Fibroblast of skin of right biceps (primary cell): ENCODE data around the gene DIAPH1.
A peak's percentile ranks its signal among the peaks of the same experiment; 100 is the strongest.

Experiments used
- DNase-seq: peaks from one replicate; pipeline ENCODE4 v3.0.0-alpha.2; 2013

The DIAPH1 gene

GRCh38 chr5:141559461-141559860 lies 59.3 kb downstream of the DIAPH1 start:
- peak; percentile 56 for DNase-seq

GRCh38 chr5:141558150-141558549 lies 60.6 kb downstream of the DIAPH1 start:
- peak; percentile 18 for DNase-seq

DNA sequence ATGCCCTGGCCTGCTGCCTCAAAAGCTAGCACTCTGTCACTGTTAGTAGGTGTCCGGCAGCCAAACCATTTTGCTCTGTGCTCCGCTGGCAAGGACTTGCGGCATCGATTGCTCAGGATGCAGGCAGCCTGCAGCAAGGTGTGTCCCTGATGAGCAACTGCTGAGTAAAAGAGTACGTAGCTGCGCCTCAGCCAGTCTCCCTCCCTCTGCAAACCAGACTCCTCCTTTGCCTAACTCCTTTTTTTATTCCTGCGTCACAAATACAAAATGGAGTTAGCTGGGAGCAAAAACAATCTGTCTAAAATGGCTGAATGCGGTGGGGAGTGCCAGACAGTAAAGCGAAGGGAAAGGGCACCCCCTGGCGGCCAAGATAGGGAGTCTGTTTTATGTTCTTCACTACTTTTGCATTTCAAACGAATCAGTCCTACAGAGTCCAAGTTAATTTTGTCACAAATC lies 61.1 kb downstream of the DIAPH1 start:
- peak; percentile 99 for DNase-seq

GRCh38 chr5:141547921-141548320 lies 70.9 kb downstream of the DIAPH1 start:
- no peak for DNase-seq

GRCh38 chr5:141547488-141547887 lies 71.3 kb downstream of the DIAPH1 start:
- DNase-seq, result peak; percentile 22

- DNase-seq, result no peak
Observed at GRCh38 chr5:141543053-141543452, 75.7 kb downstream of the DIAPH1 start.

DNA sequence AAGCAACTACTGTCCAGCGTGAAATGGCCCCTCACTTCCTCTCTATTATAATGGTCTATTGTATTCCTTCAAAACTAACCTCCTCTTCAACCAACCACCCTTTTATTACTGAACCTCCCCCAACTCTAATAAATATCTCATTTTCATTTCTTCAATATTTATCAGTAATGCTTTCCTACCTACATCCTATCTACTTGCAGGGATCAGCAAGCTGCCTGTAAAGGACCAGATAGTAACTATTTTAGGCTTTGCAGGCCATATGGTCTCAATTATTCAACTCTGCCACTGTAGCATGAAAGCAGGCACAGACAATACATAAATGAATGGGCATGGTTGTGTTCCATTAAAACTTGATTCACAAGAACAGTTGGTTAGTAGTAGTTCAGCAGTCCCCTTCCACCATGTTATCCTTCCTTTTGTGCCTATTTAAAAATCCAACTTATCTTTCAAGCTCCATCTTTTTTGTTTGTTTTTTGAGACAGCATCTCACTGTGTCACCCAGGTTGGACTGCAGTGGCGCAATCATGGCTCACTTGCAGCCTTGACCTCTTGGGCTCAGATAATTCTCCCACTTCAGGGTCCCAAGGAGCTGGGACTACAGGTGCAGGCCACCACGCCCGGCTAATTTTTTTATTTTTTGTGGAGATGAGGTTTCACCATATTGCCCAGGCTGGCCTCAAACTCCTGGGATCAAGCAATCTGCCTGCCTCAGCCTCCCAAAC lies 84.1 kb downstream of the DIAPH1 start:
- DNase-seq, result no peak

DNA sequence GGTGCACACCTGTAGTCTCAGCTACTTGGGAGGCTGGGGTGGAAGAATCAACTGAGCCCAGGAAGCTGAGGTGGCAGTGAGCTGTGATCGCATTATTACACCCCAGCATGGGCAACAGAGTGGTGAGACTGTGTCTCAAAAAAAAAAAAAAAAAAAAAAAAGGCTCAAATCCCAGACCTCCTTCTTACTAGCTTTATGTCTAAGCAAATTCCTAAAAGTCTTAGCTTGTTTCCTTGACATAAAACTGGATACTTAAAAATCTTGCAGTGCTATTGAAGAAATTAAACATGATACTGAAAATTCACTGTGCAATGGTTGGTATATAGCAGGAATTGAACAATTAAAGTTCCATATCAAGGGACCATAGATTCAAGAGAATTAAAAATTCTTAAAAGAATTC lies 84.9 kb downstream of the DIAPH1 start:
- DNase-seq, result no peak

GRCh38 chr5:141532726-141533125 lies 86.1 kb downstream of the DIAPH1 start:
- no peak for DNase-seq

DNA sequence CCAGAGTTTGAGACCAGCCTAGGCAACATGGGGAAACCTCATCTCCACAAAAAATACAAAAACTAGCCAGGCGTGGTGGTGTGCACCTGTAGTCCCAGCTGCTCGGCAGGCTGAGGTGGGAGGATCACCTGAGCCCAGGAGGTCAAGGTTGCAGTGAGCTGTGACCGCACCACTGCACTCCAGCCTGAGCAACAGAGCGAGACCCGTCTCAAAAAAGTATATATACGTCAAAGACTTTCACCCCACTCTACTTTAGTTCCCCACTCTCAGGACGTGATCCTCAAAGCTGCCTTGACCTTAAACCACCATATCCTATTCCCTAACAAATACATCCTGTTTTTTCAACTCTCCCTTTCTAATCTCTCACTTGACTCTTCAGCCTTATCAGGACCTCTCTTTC lies 88.9 kb downstream of the DIAPH1 start:
- no peak for DNase-seq

DNA sequence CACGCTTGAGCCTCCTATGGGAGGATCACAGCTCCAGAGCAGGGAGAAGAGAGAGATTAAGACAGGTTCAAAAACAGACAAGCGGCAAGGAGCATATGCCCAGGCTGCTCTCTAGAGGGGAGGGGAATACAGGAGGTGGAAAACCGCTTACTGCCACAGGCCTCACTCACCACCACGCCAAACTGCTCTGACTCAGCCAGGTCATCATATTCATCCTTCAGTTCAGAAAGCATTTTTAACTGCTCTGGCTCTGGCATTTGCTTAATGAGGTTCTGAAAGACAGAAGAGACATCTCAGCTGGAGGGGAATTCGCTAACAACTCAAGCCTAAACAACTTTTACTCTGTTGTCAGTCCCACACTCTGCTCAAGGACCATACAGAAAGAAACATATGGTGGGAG lies 89.8 kb downstream of the DIAPH1 start:
- peak; percentile 84 for DNase-seq

DNA sequence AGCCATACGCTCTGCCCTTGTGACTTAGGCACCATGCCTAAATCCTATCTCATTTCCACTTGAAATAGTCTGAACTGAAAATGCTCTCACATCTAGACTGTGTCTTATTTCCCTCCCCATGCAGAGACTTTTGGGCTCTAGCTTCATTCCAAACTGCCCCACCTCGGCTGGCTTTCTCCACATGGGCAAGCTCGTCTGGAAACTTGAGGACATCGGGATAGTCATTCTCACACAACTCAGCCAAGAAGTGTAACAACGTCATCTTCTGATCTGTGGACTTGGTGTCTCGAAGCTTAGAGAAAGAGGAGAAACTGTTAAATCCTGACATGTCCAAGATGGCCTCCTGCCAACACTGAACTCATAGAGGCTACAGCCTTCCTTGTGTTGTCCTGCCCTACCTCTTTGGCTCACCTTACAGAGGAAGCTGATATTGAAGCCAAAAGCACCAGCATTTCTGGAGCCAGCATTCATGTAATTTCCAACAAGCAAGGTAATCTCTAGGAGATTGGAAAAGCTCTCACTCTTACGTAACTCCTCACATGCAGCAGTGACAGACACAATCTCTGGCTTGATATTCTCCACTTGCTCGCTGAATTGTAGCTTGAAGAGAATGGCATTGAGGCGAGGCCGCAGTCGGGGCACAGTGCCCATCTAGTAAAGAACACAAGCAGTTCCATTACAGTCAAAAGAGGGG lies 90.4 kb downstream of the DIAPH1 start:
- DNase-seq, result peak; percentile 31

DNA sequence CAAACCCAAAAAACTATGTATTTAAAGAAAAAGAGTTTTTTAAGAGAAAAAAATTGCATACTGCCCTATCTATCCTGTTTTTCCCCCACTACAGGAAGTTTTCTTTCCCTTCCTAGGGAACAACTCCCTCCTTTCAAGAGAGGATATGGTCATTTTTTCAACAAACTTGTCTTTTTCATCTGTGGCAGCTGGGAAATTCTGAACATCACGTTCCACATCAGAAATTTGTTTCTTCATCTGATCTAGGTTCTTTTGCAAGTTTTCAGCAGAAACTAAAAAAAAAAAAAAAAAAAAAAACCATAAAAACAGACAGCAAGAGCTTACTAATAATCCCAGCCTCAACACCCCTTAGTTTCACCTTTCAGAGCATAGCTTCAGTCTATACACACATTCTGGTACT lies 91.4 kb downstream of the DIAPH1 start:
- no peak for DNase-seq

- DNase-seq, result peak; percentile 17
Observed at GRCh38 chr5:141525653-141526052, 93.1 kb downstream of the DIAPH1 start.

DNA sequence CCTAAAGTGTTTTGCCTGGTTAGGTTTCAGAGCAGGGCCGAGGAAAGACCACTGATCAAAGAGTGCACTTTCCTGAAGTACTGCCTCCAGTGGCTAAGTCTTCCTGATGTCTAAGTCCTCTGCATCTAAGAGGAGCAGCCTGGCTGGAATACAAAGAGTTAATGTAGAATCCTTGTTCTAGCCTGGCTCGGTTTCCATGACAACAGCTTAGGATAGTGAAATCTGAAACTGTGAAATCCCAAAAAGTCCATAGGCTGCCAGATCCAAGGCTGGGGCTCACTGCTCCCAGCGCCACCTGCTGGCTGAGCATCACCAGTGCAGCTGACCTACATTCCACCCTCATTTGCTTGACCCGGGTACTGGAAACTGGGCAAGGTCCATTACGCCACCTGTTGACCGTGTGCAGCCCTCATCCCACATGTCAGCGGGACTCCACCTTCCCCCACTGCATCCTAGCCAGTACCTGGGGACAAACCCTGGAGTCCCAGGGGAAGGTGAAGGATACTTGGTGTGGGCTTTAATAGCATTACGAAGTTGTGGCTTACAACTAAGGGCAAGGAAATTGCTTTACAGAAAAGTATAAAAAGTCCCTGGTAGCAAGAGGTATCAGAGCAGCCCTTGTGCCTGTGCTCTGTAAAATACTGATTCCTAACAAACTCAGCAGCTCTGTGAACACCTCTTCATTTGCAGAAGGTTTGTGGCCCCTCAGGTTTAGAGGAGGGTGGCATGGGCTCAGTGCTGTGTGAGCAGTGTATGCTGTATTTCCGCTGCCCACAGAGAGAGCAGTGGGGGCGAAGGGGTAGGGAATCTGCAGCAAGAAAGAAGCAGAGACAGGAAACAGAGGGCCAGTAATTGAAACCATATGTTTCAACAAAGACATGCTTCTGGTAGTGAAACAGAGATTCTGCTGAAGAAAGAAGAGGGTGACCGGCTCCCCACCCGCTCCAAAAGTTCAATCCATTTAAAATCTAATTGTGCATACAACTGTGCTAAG lies 93.9 kb downstream of the DIAPH1 start:
- DNase-seq, result peak; percentile 98

DNA sequence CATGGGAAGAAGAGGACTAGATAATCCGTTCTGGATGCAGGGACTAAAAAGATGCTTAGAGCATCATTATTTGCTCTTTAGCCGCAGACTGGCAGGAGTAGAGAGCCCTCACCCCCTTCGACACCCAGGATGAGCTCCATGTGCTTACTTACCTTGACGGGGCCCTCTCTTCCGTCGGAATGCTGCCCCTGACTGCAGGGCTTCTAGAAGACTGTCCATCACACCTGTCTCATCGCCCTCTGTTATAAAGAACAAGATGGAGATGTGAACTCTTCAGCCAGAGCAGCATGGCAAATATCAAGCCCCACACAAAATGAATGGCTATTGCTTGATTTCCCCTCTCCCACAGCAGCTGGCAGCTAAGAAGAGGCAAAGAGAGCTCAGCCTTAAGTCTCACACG lies 94.8 kb downstream of the DIAPH1 start:
- no peak for DNase-seq

DNA sequence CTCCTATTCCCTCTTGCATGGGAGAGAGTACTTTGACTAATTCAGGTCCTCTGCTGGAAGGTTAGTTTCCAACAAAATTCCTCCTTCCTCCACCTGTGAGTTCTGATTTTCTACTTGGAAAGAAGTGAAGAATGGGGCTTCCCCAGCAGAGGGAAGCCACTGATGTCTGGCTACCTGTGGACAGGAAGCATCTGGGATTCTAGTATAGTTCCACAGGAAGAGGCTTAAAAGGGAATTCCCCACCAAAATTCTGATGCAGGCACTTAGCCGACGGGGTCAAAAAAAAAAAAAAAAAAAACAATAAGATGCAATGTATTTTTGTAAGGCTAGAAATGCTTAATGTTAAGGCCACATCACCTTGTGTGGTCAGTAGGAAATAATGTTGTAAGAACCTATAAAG lies 96.5 kb downstream of the DIAPH1 start:
- DNase-seq, result no peak

DNA sequence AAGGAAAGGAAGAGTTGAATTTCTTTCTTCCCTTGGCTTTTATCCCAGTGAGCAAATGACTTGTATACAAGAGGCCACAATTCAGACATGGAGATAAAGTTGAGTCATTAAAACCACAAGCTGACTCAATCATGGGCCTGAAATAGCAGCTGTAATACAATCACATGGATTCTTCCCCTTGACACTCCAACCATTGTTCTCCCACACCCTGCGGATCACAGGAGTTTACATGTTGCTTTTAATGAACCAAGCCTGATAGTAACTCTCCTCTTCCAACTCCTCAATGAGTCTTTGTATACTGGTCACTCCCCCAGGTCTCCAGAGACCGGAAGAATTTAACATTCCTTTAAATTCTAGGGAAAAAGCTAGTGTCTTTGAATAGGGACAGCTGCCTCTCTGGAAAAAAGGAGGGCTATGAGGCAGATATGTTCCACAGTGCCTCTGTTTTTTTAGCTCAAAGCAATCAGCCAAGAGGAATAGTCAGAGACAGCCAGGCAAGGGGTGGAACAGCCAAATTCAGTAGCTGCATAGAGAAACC lies 97.5 kb downstream of the DIAPH1 start:
- DNase-seq, result peak; percentile 99

GRCh38 chr5:141519605-141520565 lies 98.9 kb downstream of the DIAPH1 start:
- no peak for DNase-seq

DNA sequence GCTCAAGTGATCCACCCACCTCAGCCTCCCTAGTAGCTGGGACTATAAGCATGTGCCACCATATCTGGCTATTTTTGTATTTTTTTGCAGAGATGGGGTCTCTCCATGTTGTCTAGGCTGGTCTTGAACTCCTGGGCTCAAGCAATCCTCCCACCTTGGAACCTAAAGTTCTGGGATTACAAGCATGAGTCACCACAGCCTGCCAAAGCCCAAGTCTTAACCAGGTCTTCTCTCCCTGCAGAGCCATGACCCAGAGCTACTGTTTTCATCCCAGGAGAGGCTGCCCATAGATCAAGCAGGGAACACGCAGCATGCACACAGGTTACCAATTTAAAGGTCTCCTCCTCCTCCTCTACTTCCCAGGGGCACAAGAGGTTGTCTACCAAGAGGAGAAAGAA lies 100.2 kb downstream of the DIAPH1 start:
- peak; percentile 36 for DNase-seq

DNA sequence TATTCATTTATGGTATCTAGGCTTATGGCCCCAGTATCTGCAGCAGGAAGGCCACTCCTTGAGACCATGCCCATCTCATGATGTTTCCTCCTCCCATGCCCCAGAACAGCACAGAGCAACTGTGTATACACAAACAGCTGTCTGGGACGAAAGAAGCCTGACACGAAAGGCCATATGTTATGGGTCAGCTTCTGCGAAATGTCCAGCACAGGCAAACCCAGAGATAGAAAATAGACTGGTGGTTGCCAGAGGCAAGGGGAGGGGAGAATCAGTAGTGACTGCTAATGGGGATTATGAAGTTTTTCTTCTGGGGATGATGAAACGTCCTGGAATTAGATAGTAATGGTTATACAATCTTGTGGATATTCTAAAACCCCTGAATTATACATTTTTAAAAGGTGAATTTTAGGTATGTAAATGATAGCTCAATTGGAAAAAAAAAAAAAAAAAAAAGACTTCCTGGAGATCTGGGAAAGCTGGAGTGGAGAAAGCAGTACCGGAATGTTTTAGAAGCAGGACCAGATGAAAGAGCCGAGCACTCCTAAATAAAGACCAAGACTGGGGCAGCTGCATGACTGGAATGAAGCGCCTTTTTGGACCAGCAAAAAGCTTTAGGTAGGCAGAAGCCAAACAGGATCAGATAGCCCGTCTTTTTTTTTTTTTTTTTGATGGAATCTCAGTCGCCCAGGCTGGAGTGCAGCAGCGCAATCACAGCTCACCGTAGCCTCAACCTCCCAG lies 100.8 kb downstream of the DIAPH1 start:
- peak; percentile 77 for DNase-seq
